ENCODE results near the gene SH2B3. TPM values are rescaled to one million over a fixed set of nuclear protein-coding genes. Genes with fewer than 3 reads are reported as not detected.
A peak's percentile ranks its signal among the peaks of the same experiment; 100 is the strongest.

The SH2B3 gene
- total RNA-seq, 1 experiment from 2014 or later, result 6.5 TPM

DNA sequence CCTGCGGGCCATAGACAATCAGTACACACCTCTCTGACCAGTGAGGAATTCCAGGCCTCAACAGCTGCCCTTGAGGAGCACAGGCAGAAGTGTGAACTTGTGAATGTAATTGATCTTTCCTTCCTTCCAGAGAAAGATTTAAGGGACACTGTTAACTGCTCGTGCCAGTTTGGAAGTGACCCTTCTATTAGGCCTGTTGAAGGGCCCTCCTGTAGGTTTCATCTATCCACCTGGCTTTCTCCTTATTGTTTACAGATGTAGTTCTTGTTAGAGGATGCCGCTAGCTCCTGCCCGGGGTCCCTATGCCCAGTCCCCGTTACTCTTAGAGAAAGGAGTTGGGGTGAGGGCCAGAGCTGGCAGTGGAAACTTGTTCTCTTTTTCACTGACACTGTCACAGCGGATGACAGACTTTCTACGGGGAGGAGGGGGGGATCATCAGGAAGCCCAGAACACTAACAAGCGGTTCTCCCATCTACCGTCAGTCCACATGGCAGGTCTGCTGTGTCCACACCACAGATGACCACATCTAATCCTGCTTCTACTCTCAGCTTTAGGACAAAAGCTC, 42.6 kb downstream of the SH2B3 start:
- no TSS peak for BruUV-seq (replicated peaks)
- H3K4me3 ChIP-seq, result no peak overlapping the region
- no peak for DNase-seq
- intact Hi-C loops (cut with micrococcal nuclease; ENCODE audit: unreplicated experiment), result no loop called here
- H3K4me2 ChIP-seq, result no peak overlapping the region
- H3K9me3 ChIP-seq (ENCODE audit: insufficient read depth, low read depth), result no peaks in the 10 kb centered on the region
- POLR2A ChIA-PET (ENCODE audit: unreplicated experiment), result no interaction called here
- CTCF ChIA-PET, result no interaction called here
- TF ChIP-seq, protein P1, sequence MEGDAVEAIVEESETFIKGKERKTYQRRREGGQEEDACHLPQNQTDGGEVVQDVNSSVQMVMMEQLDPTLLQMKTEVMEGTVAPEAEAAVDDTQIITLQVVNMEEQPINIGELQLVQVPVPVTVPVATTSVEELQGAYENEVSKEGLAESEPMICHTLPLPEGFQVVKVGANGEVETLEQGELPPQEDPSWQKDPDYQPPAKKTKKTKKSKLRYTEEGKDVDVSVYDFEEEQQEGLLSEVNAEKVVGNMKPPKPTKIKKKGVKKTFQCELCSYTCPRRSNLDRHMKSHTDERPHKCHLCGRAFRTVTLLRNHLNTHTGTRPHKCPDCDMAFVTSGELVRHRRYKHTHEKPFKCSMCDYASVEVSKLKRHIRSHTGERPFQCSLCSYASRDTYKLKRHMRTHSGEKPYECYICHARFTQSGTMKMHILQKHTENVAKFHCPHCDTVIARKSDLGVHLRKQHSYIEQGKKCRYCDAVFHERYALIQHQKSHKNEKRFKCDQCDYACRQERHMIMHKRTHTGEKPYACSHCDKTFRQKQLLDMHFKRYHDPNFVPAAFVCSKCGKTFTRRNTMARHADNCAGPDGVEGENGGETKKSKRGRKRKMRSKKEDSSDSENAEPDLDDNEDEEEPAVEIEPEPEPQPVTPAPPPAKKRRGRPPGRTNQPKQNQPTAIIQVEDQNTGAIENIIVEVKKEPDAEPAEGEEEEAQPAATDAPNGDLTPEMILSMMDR (conservative IDR thresholded peaks at IDR 0.05), result no peak
- TF ChIP-seq EZH2 (IDR thresholded peaks at IDR 0.05; ENCODE audit: low read depth), result no peak
- H3K27ac ChIP-seq, result no peak overlapping the region
- peaks cover 61% of the 10 kb centered on the region for H3F3A ChIP-seq (ENCODE audit: insufficient read depth, low read depth)
- no peaks in the 10 kb centered on the region for H3K27me3 ChIP-seq (ENCODE audit: insufficient read depth, low read depth)
- H3K4me1 ChIP-seq (replicated peaks; ENCODE audit: insufficient read depth), result no peaks in the 10 kb centered on the region
- H3K36me3 ChIP-seq (ENCODE audit: low read depth), result peaks cover 13% of the 10 kb centered on the region
- H3K79me2 ChIP-seq (ENCODE audit: low read depth), result no peaks in the 10 kb centered on the region
- H4K20me1 ChIP-seq (ENCODE audit: insufficient read depth), result peaks cover 20% of the 10 kb centered on the region
- no peaks in the 10 kb centered on the region for H3K9me2 ChIP-seq (ENCODE audit: insufficient read depth)
- no peak overlapping the region for H2AFZ ChIP-seq

DNA sequence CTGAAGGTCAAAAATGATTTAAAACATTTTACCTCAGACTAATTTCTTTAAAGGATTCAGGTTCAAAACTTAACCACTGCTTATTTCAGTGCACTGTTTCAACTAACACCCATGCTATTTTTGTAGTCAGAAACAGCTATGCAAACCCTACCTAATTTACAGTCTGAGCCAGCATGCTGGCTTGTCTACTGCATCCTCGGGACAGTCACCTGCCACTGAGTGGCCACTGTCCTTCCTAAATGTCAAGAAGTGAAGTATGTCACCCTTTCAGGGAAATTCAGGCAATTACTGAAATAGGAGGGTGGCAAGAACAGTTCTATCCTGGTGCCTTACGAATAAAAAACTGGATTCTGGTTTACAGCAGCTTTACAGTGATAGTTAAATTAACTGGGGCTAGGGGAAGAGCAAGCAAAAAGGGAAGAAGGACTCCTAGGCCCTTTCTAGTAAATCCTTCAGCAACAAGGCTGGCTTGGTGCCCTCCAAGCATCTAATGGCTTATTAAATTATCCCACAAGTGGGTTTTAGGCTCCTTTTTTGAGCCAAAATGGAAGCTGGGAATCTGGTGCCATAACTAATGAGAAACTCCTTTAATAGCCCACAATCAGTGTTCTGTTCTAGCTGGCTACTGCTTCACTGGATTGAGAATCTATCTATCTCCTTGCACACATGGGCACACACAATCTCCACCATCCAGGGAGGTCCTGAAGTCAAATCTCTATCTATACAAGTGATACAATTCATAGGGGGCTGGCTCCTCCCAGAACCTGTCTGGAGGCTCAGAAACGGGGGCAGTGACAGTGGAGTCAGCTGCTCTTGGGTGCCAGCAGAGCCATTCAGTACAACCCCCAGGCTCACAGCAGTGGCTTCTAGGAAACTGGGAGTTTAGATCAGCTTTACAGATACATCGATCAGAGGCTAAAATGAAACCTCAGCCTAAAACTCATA, 43.4 kb downstream of the SH2B3 start:
- Histone ChIP-seq H3K4me3 (no peak overlapping the region), H3K4me2 (no peak overlapping the region), H3K27ac (0 out of 2 replicates have a peak overlapping the region, but pooled peaks have one; percentile 16), H3K79me2 (ENCODE audit: low read depth) (no peaks in the 10 kb centered on the region), H4K20me1 (ENCODE audit: insufficient read depth) (peaks cover 15% of the 10 kb centered on the region), H3K27me3 (ENCODE audit: insufficient read depth, low read depth) (no peaks in the 10 kb centered on the region), H3F3A (ENCODE audit: insufficient read depth, low read depth) (peaks cover 61% of the 10 kb centered on the region), H3K36me3 (ENCODE audit: low read depth) (peaks cover 13% of the 10 kb centered on the region), H3K4me1 (replicated peaks; ENCODE audit: insufficient read depth) (no peaks in the 10 kb centered on the region), H2AFZ (no peak overlapping the region), H3K9me2 (ENCODE audit: insufficient read depth) (no peaks in the 10 kb centered on the region), H3K9me3 (ENCODE audit: insufficient read depth, low read depth) (no peaks in the 10 kb centered on the region)
- no peak for TF ChIP-seq EZH2 (IDR thresholded peaks at IDR 0.05; ENCODE audit: low read depth)
- TF ChIP-seq, protein P1 (conservative IDR thresholded peaks at IDR 0.05), result no peak
- DNase-seq, result no peak
- ChIA-PET CTCF (no interaction called here), POLR2A (ENCODE audit: unreplicated experiment) (no interaction called here)
- BruUV-seq (replicated peaks), result TSS peak; percentile 3
- intact Hi-C loops (cut with micrococcal nuclease; ENCODE audit: unreplicated experiment), result no loop called here

DNA sequence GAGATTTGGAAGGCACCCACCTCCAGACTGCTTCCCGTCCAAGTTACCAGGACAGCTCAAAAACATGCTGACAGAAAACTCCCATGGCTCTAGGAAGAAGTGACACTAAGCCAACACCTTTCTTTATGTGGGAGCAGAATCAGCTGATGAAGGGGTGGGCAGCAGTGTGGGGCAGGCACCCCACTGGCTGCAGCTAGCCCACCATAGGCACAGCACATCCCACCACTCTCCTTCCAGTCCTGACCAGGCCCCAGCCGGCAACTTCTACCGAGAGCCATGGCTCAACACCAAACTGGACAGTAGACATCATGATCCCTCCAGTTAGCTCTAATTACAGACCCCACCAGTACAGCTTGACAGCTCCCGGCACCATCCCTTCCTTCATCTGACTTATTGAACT, 45.0 kb downstream of the SH2B3 start:
- Histone ChIP-seq H3F3A (ENCODE audit: insufficient read depth, low read depth) (peaks cover 63% of the 10 kb centered on the region), H3K36me3 (ENCODE audit: low read depth) (peaks cover 22% of the 10 kb centered on the region), H2AFZ (no peak overlapping the region), H3K27ac (no peak overlapping the region), H3K4me3 (no peak overlapping the region), H3K9me2 (ENCODE audit: insufficient read depth) (no peaks in the 10 kb centered on the region), H3K79me2 (ENCODE audit: low read depth) (no peaks in the 10 kb centered on the region), H3K4me1 (replicated peaks; ENCODE audit: insufficient read depth) (no peaks in the 10 kb centered on the region), H4K20me1 (ENCODE audit: insufficient read depth) (peaks cover 26% of the 10 kb centered on the region), H3K4me2 (no peak overlapping the region), H3K9me3 (ENCODE audit: insufficient read depth, low read depth) (no peaks in the 10 kb centered on the region), H3K27me3 (ENCODE audit: insufficient read depth, low read depth) (no peaks in the 10 kb centered on the region)
- no TSS peak for BruUV-seq (replicated peaks)
- POLR2A ChIA-PET (ENCODE audit: unreplicated experiment), result no interaction called here
- DNase-seq, result no peak
- intact Hi-C loops (cut with micrococcal nuclease; ENCODE audit: unreplicated experiment), result loop anchor here (1.0 to 2.0 kb wide), 3 partner anchors 48 to 120 kb away; no protein-coding TSS in a partner anchor
- CTCF ChIA-PET, result interaction anchor here (0.5 to 2.1 kb wide), 5 partner anchors 11 to 1370 kb away, joined by 3 to 20 read pairs (median 9); no protein-coding TSS in a partner anchor
- TF ChIP-seq EZH2 (IDR thresholded peaks at IDR 0.05; ENCODE audit: low read depth), result no peak
- TF ChIP-seq, protein P1 (conservative IDR thresholded peaks at IDR 0.05), result no peak
